Prostate gland (tissue), 2 donors: Measurements from ENCODE around the gene OR51B4.

Experiments
- CTCF ChIP-seq, 4 experiments: fragments of 200-600 bp in 2 of 4; fragments of 450-650 bp in 2 of 4; sonication (generic) in 2 of 4; IDR thresholded peaks; 1 replicate in 3 of 4; 2 replicates in 1 of 4; pipeline ENCODE4 v1.5.1; 2016 to 2019; ENCODE audit warnings: antibody characterized with exemption in 4 of 4, mild to moderate bottlenecking in 2 of 4, moderate library complexity in 2 of 4
- POLR2AphosphoS5 ChIP-seq: sonication (generic); formaldehyde crosslinking; IDR thresholded peaks from one replicate; pipeline ENCODE4 v1.6.1; 2017; ENCODE audit warnings: antibody characterized with exemption

- TF ChIP-seq POLR2AphosphoS5 (no peak), CTCF (IDR thresholded peaks at IDR 0.05) (no peak)
These were observed 19.1 kb downstream of the OR51B4 start for GRCh38 chr11:5282628-5283027.
